ENCODE results near the gene UNC80. TPM values are rescaled to one million over a fixed set of nuclear protein-coding genes. Genes with fewer than 3 reads are reported as not detected.
A peak's percentile ranks its signal among the peaks of the same experiment; 100 is the strongest.

The UNC80 gene
- total and polyA plus RNA-seq, 2 of the 13 experiments (the other 11 are each of a cell fraction or from before 2014, with no cell fraction given), result not detected

DNA sequence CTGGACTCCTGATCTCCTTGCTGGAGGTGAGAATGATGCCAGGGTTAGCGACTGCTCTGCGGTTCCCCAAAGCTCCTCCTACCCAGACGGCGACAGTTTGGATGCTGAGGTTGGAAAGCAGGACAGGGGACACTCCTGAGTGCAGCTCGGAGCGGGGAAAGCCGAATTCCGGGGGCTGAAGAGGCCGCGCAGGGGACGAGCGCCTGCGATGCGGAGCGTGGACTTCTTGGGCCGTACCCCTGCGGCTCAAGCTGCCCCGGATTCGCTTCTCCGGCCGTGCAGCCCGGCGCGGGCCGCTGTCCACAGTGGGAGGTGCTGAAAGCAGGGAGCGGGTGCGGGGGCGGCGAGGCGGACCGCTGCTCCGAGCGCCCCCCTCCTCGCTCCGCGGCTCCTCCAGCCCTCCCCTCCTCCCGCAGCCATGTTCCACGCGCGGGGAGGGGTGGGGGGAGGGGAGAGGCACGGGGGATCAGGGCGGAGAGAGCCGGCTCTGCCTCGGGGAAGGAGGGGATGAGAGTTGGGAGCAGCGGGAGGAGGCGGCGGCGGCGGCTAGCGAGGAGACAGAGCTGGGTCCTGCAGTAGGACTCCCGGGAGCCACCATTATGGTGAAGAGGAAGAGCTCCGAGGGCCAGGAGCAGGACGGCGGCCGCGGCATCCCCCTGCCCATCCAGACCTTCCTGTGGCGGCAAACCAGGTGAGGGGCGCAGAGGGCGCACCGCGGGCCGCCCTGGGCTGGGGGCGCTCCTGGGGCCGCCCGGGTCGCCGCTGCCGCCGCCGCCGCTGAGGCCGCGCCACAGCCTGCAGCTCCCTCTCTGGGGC is at the start of gene UNC80 (continued):
- no peak for TF ChIP-seq PHB2 (IDR thresholded peaks at IDR 0.05; ENCODE audit: partially characterized antibody)
- peak; percentile 97 for TF ChIP-seq HBP1 (CRISPR knock-in tag; IDR thresholded peaks at IDR 0.05; ENCODE audit: low read depth)
- TF ChIP-seq SKI (IDR thresholded peaks at IDR 0.05; ENCODE audit: partially characterized antibody), result no peak
- TF ChIP-seq IKZF4 (CRISPR knock-in tag; IDR thresholded peaks at IDR 0.05; ENCODE audit: borderline replicate concordance, low read depth, not compliant biosample characterization), result peak; percentile 98
- peak; percentile 54 for TF ChIP-seq XRCC5 (optimal IDR thresholded peaks at IDR 0.05; ENCODE audit: low read length)
- TF ChIP-seq DR1 (CRISPR knock-in tag; IDR thresholded peaks at IDR 0.05), result 0 out of 2 replicates have a peak, but pooled peaks have one; percentile 55
- TF ChIP-seq NFRKB (IDR thresholded peaks at IDR 0.05), result no peak
- peak; percentile 98 for TF ChIP-seq SMAD3 (CRISPR knock-in tag; IDR thresholded peaks at IDR 0.05)
- TF ChIP-seq SIX4 (CRISPR knock-in tag; IDR thresholded peaks at IDR 0.05), result peak; percentile 67; the same call in 1 of the 2 replicates
- TF ChIP-seq TBL1XR1 (IDR thresholded peaks at IDR 0.05; ENCODE audit: borderline replicate concordance, low read length, partially characterized antibody), result no peak
- TF ChIP-seq ASH2L (IDR thresholded peaks at IDR 0.05; ENCODE audit: insufficient read length, low read depth, low read length), result no peak
- no peak for TF ChIP-seq ZNF713 (CRISPR knock-in tag; IDR thresholded peaks at IDR 0.05)
- TF ChIP-seq ZFP91 (CRISPR knock-in tag; IDR thresholded peaks at IDR 0.05; ENCODE audit: borderline replicate concordance), result peak; percentile 75
- TF ChIP-seq, protein P1, sequence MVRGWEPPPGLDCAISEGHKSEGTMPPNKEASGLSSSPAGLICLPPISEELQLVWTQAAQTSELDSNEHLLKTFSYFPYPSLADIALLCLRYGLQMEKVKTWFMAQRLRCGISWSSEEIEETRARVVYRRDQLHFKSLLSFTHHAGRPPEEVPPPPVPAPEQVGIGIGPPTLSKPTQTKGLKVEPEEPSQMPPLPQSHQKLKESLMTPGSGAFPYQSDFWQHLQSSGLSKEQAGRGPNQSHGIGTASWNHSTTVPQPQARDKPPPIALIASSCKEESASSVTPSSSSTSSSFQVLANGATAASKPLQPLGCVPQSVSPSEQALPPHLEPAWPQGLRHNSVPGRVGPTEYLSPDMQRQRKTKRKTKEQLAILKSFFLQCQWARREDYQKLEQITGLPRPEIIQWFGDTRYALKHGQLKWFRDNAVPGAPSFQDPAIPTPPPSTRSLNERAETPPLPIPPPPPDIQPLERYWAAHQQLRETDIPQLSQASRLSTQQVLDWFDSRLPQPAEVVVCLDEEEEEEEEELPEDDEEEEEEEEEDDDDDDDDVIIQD (CRISPR knock-in tag; IDR thresholded peaks at IDR 0.05; ENCODE audit: low read depth), result peak; percentile 77; the same call in 1 of the 2 replicates
- no peak for TF ChIP-seq TRIM24 (CRISPR knock-in tag; IDR thresholded peaks at IDR 0.05)
- no peak for TF ChIP-seq PAF1 (CRISPR knock-in tag; IDR thresholded peaks at IDR 0.05)
- TF ChIP-seq SATB2 (CRISPR knock-in tag; IDR thresholded peaks at IDR 0.05), result peak; percentile 98
- TF ChIP-seq ZFP36L2 (CRISPR knock-in tag; IDR thresholded peaks at IDR 0.05), result peak; percentile 98
- TF ChIP-seq RXRB (CRISPR knock-in tag; IDR thresholded peaks at IDR 0.05; ENCODE audit: borderline replicate concordance), result peak; percentile 74
- TF ChIP-seq ZSCAN12 (CRISPR knock-in tag; IDR thresholded peaks at IDR 0.05), result peak; percentile 98
- TF ChIP-seq, protein P2, sequence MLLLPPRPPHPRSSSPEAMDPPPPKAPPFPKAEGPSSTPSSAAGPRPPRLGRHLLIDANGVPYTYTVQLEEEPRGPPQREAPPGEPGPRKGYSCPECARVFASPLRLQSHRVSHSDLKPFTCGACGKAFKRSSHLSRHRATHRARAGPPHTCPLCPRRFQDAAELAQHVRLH (CRISPR knock-in tag; IDR thresholded peaks at IDR 0.05; ENCODE audit: borderline replicate concordance, low read depth), result peak; percentile 96
- TF ChIP-seq SNRNP70 (IDR thresholded peaks at IDR 0.05; ENCODE audit: low read depth, low read length), result no peak
- TF ChIP-seq KDM4B (CRISPR knock-in tag; IDR thresholded peaks at IDR 0.05), result peak; percentile 99
- no peak for TF ChIP-seq THYN1 (CRISPR knock-in tag; IDR thresholded peaks at IDR 0.05; ENCODE audit: borderline replicate concordance, low read depth)
- TF ChIP-seq ZNF543 (CRISPR knock-in tag; IDR thresholded peaks at IDR 0.05), result peak; percentile 91
- TF ChIP-seq CC2D1A (CRISPR knock-in tag; IDR thresholded peaks at IDR 0.05), result no peak
- TF ChIP-seq ZNF672 (CRISPR knock-in tag; IDR thresholded peaks at IDR 0.05), result no peak
